GM23338 (cell line): ENCODE results near the gene CETP.

ENCODE experiments used
- EZH2phosphoT487 ChIP-seq: fragments of 200-600 bp; sonication (generic); IDR thresholded peaks from one replicate; pipeline ENCODE4 v1.8.1; 2018; ENCODE audit warnings: antibody characterized with exemption; ENCODE audit not compliant: unreplicated experiment
- POLR2AphosphoS5 ChIP-seq: IDR thresholded peaks from 2 replicates; pipeline ENCODE4 v1.6.1; 2016; ENCODE audit warnings: antibody characterized with exemption, low read depth
- TF ChIP-seq, protein P1 (sequence below), 2 experiments: fragments of 200-600 bp in 1 of 2; sonication (generic) in 1 of 2; conservative IDR thresholded peaks; 2 replicates each; pipeline versions ENCODE4 v1.5.1 to v1.6.1; 2016 to 2017; ENCODE audit warnings: antibody characterized with exemption in 2 of 2, low read depth in 2 of 2, mild to moderate bottlenecking in 2 of 2, moderate library complexity in 1 of 2

DNA sequence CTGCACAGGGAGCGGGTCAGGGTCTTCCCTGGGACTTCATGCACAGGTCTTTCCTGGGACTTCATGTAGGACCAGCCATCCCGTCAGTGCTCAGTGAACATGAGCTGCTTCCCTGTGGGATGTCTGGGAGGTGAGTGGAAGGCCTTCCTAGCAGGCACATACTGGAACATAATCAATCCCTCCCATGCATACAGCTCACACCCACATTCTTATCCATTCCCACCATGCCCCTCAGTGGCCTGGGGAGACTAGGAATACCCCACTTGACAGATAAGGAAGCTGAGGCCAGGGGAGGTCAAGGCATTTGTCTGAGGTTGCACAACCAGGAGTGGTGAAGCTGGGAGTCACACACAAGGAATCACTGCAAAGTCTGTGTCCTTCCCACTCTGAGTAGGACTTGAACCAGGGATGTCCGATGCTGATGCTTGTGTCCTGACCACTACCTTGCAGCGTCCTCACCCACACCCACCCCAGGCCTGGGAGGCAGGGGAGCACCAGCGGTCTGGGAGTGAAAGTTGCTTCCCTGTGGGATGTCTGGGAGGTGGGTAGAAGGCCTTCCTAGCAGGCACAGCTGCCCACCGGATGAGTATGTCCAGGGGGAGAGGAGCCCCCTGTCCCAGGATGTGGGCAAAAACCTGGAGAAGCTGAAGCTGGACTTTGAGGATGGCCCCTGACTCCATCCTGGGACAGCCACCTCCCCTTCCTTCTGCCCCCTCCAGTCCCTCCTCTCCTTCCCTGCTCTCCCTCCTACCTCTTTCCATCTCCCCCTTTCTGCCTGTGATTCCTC is 26.6 kb downstream of the CETP start:
- TF ChIP-seq, protein P1, sequence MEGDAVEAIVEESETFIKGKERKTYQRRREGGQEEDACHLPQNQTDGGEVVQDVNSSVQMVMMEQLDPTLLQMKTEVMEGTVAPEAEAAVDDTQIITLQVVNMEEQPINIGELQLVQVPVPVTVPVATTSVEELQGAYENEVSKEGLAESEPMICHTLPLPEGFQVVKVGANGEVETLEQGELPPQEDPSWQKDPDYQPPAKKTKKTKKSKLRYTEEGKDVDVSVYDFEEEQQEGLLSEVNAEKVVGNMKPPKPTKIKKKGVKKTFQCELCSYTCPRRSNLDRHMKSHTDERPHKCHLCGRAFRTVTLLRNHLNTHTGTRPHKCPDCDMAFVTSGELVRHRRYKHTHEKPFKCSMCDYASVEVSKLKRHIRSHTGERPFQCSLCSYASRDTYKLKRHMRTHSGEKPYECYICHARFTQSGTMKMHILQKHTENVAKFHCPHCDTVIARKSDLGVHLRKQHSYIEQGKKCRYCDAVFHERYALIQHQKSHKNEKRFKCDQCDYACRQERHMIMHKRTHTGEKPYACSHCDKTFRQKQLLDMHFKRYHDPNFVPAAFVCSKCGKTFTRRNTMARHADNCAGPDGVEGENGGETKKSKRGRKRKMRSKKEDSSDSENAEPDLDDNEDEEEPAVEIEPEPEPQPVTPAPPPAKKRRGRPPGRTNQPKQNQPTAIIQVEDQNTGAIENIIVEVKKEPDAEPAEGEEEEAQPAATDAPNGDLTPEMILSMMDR (conservative IDR thresholded peaks at IDR 0.05; ENCODE audit: low read depth in 2 of 2), result no peak
- TF ChIP-seq EZH2phosphoT487 (no peak), POLR2AphosphoS5 (no peak)
